NCI-H345 treated with DMSO at 0.1 percent for 48 hours (cell line): ENCODE results near the gene PLEKHH1.

Source experiments
- DNase-seq: peaks from one replicate; lab custom pipeline; 2025; ENCODE audit not compliant: unreplicated experiment; lab: John Stamatoyannopoulos, UW

PLEKHH1 gene

DNA sequence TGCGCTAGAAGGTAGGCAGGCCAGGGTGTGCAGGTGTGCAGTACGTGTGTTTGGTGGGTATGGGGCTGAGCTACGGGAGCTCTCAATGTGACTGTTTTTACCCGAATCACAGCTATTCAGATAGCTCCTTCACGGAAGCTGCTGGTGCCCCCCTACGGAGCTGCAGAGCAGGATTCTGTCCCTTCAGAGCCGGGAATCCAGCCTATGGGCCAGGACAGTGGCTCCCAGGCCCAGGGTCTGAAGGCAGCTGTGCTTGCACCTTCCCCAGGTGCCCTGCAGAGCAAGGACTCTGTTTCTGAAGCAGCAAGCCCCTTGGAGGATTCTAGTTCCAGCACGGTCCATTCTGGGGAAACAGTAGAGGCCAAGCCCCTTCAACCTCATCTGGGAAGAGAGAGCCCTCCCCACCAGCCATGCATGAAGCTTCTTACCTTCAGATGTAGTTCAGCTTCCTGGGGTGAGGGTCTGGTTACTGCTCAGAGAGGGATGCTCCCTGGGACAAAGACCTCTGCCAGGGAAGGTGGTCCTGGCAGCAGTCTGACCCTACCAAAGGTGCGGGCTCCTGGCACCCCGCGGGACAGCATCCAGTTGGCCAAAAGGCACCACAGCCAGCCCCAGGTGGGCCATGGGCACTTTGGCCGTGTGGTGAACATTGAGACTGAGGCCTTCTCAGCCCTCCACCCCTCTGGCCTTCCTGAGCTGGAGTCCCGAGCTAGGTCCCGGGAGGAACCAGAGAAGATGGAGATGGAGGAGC lies 29.1 kb downstream of the PLEKHH1 start:
- DNase-seq, result no peak

GRCh38 chr14:67562776-67563150 lies 29.7 kb downstream of the PLEKHH1 start:
- DNase-seq, result no peak

- no peak for DNase-seq
Measured at GRCh38 chr14:67564236-67564635, 31.1 kb downstream of the PLEKHH1 start.

- DNase-seq, result no peak
Measured at GRCh38 chr14:67566908-67567307, 33.8 kb downstream of the PLEKHH1 start.

- DNase-seq, result no peak
Measured at GRCh38 chr14:67567654-67568053, 34.6 kb downstream of the PLEKHH1 start.

DNA sequence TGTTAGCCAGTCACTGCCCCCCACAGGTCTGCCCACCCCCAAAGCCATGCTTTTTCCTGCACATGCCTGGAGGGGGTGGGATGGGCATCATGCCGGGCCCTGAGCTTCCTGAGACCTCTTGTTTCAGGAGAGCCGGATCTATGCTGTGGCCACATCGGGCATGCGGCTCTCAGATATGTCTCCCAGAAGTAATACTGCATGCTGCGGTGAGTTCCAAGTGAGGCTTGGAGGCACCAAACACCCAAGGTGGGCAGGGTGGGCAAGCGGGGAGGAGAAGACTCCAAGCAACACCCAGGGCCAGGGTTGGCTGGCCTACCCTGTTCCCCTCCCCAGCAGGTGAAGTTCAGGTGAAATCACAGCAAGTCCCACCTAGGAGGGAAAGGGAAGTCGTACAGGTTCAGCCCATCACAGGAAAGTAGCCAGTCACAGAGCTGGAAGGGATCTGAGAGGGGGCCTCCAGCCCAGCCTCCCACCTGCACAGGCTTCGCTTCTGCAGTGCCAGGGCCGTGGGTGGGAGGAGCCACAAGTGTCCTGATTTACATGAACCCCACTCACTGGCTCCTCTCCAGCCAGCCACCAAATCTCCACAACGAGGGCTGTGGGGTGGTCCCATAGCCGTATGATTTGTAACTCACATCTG lies 36.0 kb downstream of the PLEKHH1 start:
- no peak for DNase-seq

DNA sequence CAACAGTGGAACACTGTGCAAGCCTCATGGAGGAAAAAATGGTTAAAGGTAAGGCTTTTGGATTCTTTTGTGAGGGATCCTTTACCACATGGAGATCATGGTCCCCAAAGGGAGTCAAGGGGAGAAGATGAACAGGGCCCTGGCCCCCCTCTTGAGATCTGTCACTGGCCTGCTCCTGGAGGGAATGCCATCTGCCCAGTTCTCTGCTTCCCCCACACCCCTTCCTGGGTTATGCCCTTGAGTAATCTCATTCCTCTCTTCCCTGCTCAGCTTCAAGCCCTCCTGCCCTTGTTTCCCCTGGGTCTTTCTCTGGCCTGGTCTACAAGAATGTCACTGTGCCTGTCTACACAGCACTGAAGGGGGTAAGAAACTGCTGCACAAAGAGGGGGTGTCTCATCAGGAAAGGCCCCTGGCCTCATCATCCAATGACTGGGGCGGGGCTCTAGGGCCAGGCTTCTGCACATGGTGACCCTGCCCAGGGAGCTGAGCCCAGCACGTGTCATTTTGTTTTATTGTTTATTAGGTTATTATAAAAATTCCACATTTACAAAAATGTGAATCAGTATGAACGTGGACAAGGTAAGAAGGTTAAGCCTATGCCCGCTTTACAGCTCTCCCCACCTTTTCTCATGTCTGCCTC lies 36.7 kb downstream of the PLEKHH1 start:
- no peak for DNase-seq

- no peak for DNase-seq
Measured at GRCh38 chr14:67570453-67570852, 37.4 kb downstream of the PLEKHH1 start.

GRCh38 chr14:67571275-67571990 lies 38.3 kb downstream of the PLEKHH1 start:
- peak; percentile 52 for DNase-seq

DNA sequence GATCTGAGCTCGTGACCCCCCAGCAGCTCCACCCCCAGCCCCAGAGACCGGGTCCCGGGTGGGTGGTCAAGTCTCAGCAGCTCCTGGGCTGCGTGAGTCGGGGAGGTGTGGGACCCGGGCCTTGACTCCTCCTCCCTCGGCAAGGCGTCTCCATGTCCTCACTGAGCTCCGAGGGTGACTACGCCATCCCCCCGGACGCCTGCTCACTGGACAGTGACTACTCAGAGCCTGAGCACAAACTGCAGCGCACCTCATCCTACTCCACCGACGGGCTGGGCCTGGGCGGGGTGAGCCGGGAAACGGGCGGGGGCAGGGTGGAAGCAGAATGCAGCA lies 38.9 kb downstream of the PLEKHH1 start:
- no peak for DNase-seq

DNA sequence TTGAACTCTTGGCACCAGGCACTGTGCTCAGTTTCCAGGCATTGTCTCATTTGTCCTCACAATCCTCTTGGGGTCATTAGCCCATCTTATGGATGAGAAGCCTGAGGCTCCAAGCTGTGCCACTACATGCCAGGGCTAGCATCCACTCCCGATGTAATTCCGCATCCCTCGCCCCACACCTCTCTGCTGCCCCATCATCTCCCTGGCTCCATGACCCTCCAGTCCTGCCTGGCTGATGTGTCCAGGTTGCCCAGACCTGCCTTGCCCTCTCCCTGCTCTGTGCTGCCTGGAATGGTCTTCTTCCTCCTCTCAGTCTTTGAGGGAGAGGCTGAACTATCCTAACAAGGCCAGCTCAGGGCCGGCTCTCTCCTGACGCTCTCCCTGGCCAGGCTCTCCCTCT lies 39.5 kb downstream of the PLEKHH1 start:
- DNase-seq, result no peak

DNA sequence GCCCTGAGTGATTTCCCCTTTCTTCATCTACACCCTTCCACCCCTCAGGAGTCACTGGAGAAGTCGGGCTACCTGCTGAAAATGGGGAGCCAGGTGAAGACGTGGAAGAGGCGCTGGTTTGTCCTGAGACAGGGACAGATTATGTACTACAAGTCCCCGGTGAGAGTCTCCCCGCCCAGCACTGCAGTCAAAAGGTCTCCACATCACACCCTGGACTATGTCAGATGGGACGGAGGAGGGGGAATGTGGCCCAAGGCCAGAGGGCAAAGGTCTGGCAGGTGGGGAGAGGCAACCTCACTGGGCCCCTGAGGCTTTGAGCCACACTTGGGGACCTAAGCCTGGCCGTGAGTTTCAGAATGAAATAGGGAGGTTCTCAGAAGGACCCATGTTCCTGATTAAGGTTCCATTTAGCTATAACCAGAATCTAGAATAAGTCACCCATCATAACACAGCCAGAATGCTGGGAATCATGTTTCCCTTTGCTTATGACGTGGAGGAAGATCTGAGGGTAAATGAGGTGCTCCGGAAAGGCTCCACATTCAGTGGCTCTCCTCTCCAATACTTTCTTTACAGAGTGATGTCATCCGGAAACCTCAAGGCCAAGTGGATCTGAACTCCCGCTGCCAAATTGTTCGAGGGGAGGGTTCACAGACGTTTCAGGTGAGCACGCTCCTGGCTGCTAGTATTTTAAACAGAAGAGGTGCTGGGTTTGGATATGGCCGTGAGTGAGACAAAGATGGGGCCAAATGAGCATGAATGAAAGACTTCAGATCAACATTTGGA lies 40.3 kb downstream of the PLEKHH1 start:
- no peak for DNase-seq

GRCh38 chr14:67574156-67574555 lies 41.1 kb downstream of the PLEKHH1 start:
- no peak for DNase-seq

GRCh38 chr14:67574806-67575205 lies 41.7 kb downstream of the PLEKHH1 start:
- DNase-seq, result no peak

GRCh38 chr14:67575684-67576083 lies 42.6 kb downstream of the PLEKHH1 start:
- DNase-seq, result no peak

GRCh38 chr14:67576216-67576955 lies 43.3 kb downstream of the PLEKHH1 start:
- DNase-seq, result no peak

GRCh38 chr14:67577181-67577808 lies 44.2 kb downstream of the PLEKHH1 start:
- DNase-seq, result no peak

DNA sequence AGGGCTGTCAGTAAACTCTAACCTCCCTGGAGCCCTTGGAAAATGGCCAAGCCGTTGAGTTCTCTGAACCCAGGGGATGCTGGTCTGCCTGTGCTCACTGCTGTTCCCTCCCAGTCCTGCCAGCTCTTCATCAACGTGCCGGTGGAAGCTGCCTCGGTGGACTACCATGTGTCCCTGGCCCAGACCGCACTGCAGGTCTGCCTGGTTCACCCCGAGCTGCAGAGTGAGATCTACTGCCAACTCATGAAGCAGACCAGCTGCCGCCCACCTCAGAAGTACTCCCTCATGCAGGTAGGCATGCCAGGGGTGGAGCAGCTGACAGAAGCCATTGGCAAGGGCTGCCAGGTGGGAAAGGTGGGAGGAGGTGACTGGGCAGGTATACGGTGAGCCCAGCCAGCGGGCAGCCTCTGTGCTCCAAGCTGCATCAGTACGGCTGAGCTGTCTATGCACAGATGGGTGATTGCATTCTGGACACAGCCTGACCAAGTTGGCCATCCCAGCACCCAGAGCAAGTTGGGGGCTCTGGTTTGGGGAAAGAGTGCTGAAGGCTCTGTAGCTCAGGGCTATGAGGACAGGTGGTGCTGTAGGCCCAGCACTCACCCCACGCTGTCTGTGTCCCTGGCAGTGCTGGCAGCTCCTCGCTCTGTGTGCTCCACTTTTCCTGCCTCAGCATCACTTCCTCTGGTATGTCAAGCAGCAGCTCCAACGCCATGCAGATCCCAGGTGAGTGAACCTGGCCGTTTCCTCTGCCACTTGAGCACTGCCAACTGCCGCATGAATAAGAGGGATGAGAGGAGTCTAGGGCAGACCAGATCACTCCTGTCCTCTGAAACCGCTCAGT lies 45.0 kb downstream of the PLEKHH1 start:
- DNase-seq, result no peak

DNA sequence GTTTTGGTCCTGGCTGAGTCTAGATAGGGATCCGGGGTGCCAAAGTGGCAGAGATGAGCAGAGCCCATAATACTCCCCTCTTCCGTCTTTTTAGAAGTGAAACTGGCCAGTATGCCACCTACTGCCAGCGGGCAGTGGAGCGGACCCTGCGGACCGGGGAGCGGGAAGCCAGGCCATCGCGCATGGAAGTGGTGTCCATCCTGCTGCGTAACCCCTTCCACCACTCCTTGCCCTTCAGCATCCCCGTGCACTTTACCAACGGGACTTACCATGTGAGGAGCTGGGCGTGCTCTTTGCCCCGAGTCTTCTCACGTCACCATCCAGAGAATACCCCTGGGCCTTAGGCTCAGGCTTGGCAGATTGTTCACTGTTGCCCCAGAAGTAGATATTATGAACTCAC lies 46.0 kb downstream of the PLEKHH1 start:
- DNase-seq, result no peak
